ENCODE measurements around the gene KCNMA1. TPM values are rescaled to one million over a fixed set of nuclear protein-coding genes. Genes with fewer than 3 reads are reported as not detected.

Gene KCNMA1
- total and polyA plus RNA-seq, 10 of the 15 experiments (the other 5 are each of a cell fraction or from before 2014, with no cell fraction given), result 8.5 to 77.0 (median 21.3) TPM

DNA sequence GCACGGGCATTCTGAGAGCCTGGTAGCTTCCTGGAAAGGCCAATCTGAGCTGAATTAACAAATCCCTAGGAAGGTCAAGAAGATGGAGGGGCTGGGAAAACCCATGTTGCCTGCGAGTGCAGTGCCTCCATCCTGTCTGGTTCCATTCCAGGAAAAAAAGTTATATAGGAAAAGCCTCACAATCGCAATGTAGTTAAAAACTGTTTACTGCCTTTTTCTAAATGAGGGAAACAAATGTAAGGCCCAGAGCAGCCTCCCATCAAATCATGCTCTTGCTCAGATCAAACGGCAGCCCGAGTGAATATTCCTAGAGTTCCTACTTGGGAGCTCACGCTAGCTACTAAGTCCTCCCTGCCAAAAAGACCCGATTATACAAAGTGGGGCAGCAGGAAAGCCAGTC, 179.9 kb downstream of the KCNMA1 start:
- Histone ChIP-seq H3K4me1 (ENCODE audit: control insufficient read depth, insufficient read depth, low read length) (no peaks in the 10 kb centered on the region; the same call in 1 of the 2 replicates), H4K20me1 (ENCODE audit: control insufficient read depth, insufficient read depth) (no peaks in the 10 kb centered on the region), H3K27ac (ENCODE audit: control insufficient read depth, insufficient read depth) (no peak overlapping the region), H2AFZ (ENCODE audit: control insufficient read depth, low read depth, low read length) (no peak overlapping the region), H3K4me3 (no peak overlapping the region), H3K27me3 (replicated peaks in 1 of 2; ENCODE audit: control insufficient read depth in 2 of 2, insufficient read depth in 2 of 2, low read length in 1 of 2) (no peaks in the 10 kb centered on the region), H3K9ac (ENCODE audit: control insufficient read depth, insufficient read depth, low read length) (no peak overlapping the region), H3K9me3 (replicated peaks; ENCODE audit: control insufficient read depth, insufficient read depth, low read length) (no peaks in the 10 kb centered on the region), H3K79me2 (ENCODE audit: control insufficient read depth, insufficient read depth, low read length) (no peaks in the 10 kb centered on the region), H3K36me3 (ENCODE audit: control insufficient read depth in 2 of 2, insufficient read depth in 2 of 2, low read length in 1 of 2) (no peaks in the 10 kb centered on the region), H3K4me2 (ENCODE audit: control insufficient read depth, insufficient read depth) (no peak overlapping the region)
- no peak for FAIRE-seq
- WGBS (ENCODE audit: insufficient coverage, insufficient replicate concordance, low lambda C conversion rate, missing lambda C conversion rate), result 69% methylated on average over 7 of the region's 7 CpGs
- in situ Hi-C loops (cut with MboI) (no loop called here), intact Hi-C loops (cut with micrococcal nuclease; ENCODE audit: unreplicated experiment) (no loop called here)
- DNase-seq (ENCODE audit: low read depth, low spot score), result no peak
- ChIA-PET RAD21 (ENCODE audit: unreplicated experiment) (interaction anchor here (1.3 to 3.0 kb wide), 3 partner anchors 177 to 254 kb away, joined by 3 to 12 read pairs (median 4); no protein-coding TSS in a partner anchor), POLR2A (interaction anchor here (1.7 kb wide), 1 partner anchor 70 kb away, joined by 4 read pairs; no protein-coding TSS in a partner anchor), SMC1A (ENCODE audit: uncharacterized antibody, unreplicated experiment) (interaction anchor here (1.2 to 2.5 kb wide), 4 partner anchors 11 to 284 kb away, joined by 3 to 8 read pairs (median 4); no protein-coding TSS in a partner anchor), CTCF (interaction anchor here (0.8 to 1.2 kb wide), 2 partner anchors 146 to 181 kb away, joined by 3 read pairs; no protein-coding TSS in a partner anchor)
- BruUV-seq (replicated peaks), result no TSS peak
- ATAC-seq, result no peak
- TF ChIP-seq YY1 (IDR thresholded peaks at IDR 0.05; ENCODE audit: low read depth, low read length) (no peak), SMARCA5 (IDR thresholded peaks at IDR 0.05) (no peak), HCFC1 (IDR thresholded peaks at IDR 0.05; ENCODE audit: low read length) (no peak), RUNX3 (IDR thresholded peaks at IDR 0.05; ENCODE audit: low read length) (no peak), CREM (IDR thresholded peaks at IDR 0.05; ENCODE audit: low read depth) (no peak), ATF7 (IDR thresholded peaks at IDR 0.05; ENCODE audit: low read depth) (no peak)
- TF ChIP-seq, protein P1, sequence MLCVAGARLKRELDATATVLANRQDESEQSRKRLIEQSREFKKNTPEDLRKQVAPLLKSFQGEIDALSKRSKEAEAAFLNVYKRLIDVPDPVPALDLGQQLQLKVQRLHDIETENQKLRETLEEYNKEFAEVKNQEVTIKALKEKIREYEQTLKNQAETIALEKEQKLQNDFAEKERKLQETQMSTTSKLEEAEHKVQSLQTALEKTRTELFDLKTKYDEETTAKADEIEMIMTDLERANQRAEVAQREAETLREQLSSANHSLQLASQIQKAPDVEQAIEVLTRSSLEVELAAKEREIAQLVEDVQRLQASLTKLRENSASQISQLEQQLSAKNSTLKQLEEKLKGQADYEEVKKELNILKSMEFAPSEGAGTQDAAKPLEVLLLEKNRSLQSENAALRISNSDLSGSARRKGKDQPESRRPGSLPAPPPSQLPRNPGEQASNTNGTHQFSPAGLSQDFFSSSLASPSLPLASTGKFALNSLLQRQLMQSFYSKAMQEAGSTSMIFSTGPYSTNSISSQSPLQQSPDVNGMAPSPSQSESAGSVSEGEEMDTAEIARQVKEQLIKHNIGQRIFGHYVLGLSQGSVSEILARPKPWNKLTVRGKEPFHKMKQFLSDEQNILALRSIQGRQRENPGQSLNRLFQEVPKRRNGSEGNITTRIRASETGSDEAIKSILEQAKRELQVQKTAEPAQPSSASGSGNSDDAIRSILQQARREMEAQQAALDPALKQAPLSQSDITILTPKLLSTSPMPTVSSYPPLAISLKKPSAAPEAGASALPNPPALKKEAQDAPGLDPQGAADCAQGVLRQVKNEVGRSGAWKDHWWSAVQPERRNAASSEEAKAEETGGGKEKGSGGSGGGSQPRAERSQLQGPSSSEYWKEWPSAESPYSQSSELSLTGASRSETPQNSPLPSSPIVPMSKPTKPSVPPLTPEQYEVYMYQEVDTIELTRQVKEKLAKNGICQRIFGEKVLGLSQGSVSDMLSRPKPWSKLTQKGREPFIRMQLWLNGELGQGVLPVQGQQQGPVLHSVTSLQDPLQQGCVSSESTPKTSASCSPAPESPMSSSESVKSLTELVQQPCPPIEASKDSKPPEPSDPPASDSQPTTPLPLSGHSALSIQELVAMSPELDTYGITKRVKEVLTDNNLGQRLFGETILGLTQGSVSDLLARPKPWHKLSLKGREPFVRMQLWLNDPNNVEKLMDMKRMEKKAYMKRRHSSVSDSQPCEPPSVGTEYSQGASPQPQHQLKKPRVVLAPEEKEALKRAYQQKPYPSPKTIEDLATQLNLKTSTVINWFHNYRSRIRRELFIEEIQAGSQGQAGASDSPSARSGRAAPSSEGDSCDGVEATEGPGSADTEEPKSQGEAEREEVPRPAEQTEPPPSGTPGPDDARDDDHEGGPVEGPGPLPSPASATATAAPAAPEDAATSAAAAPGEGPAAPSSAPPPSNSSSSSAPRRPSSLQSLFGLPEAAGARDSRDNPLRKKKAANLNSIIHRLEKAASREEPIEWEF (IDR thresholded peaks at IDR 0.05; ENCODE audit: insufficient replicate concordance, low read depth, low read length), result no peak
- TF ChIP-seq, protein P2, sequence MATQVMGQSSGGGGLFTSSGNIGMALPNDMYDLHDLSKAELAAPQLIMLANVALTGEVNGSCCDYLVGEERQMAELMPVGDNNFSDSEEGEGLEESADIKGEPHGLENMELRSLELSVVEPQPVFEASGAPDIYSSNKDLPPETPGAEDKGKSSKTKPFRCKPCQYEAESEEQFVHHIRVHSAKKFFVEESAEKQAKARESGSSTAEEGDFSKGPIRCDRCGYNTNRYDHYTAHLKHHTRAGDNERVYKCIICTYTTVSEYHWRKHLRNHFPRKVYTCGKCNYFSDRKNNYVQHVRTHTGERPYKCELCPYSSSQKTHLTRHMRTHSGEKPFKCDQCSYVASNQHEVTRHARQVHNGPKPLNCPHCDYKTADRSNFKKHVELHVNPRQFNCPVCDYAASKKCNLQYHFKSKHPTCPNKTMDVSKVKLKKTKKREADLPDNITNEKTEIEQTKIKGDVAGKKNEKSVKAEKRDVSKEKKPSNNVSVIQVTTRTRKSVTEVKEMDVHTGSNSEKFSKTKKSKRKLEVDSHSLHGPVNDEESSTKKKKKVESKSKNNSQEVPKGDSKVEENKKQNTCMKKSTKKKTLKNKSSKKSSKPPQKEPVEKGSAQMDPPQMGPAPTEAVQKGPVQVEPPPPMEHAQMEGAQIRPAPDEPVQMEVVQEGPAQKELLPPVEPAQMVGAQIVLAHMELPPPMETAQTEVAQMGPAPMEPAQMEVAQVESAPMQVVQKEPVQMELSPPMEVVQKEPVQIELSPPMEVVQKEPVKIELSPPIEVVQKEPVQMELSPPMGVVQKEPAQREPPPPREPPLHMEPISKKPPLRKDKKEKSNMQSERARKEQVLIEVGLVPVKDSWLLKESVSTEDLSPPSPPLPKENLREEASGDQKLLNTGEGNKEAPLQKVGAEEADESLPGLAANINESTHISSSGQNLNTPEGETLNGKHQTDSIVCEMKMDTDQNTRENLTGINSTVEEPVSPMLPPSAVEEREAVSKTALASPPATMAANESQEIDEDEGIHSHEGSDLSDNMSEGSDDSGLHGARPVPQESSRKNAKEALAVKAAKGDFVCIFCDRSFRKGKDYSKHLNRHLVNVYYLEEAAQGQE (IDR thresholded peaks at IDR 0.05; ENCODE audit: low read depth, low read length), result no peak
- TF ChIP-seq, protein P3, sequence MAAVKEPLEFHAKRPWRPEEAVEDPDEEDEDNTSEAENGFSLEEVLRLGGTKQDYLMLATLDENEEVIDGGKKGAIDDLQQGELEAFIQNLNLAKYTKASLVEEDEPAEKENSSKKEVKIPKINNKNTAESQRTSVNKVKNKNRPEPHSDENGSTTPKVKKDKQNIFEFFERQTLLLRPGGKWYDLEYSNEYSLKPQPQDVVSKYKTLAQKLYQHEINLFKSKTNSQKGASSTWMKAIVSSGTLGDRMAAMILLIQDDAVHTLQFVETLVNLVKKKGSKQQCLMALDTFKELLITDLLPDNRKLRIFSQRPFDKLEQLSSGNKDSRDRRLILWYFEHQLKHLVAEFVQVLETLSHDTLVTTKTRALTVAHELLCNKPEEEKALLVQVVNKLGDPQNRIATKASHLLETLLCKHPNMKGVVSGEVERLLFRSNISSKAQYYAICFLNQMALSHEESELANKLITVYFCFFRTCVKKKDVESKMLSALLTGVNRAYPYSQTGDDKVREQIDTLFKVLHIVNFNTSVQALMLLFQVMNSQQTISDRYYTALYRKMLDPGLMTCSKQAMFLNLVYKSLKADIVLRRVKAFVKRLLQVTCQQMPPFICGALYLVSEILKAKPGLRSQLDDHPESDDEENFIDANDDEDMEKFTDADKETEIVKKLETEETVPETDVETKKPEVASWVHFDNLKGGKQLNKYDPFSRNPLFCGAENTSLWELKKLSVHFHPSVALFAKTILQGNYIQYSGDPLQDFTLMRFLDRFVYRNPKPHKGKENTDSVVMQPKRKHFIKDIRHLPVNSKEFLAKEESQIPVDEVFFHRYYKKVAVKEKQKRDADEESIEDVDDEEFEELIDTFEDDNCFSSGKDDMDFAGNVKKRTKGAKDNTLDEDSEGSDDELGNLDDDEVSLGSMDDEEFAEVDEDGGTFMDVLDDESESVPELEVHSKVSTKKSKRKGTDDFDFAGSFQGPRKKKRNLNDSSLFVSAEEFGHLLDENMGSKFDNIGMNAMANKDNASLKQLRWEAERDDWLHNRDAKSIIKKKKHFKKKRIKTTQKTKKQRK (IDR thresholded peaks at IDR 0.05; ENCODE audit: low read depth, low read length), result no peak
- TF ChIP-seq, protein P4, sequence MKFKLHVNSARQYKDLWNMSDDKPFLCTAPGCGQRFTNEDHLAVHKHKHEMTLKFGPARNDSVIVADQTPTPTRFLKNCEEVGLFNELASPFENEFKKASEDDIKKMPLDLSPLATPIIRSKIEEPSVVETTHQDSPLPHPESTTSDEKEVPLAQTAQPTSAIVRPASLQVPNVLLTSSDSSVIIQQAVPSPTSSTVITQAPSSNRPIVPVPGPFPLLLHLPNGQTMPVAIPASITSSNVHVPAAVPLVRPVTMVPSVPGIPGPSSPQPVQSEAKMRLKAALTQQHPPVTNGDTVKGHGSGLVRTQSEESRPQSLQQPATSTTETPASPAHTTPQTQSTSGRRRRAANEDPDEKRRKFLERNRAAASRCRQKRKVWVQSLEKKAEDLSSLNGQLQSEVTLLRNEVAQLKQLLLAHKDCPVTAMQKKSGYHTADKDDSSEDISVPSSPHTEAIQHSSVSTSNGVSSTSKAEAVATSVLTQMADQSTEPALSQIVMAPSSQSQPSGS (IDR thresholded peaks at IDR 0.05; ENCODE audit: low read length), result no peak
